H1 (cell line): ENCODE results near the gene MYO1D. TPM values are rescaled to one million over a fixed set of nuclear protein-coding genes. Genes with fewer than 3 reads are reported as not detected.

ENCODE experiments used
- CTCF ChIA-PET: fragments of 300-600 bp; sonication (Branson Sonifier 250); formaldehyde crosslinking; loops from one replicate; lab custom pipeline; 2021; ENCODE audit not compliant: partially characterized antibody; lab: Charles Lee
- POLR2A ChIA-PET: fragments of 300-600 bp; sonication (Branson Sonifier 250); formaldehyde crosslinking; loops from one replicate; lab custom pipeline; 2021; ENCODE audit warnings: inconsistent platforms; ENCODE audit not compliant: partially characterized antibody; lab: Charles Lee
- DNase-seq, 2 experiments: peaks; one replicate each; pipeline versions ENCODE4 v3.0.0 to v3.0.0-alpha.2; 2010 to 2022; ENCODE audit warnings: low spot score in 2 of 2, low read depth in 1 of 2, mixed read lengths in 1 of 2
- FAIRE-seq: peaks from 2 replicates; lab custom pipeline; 2011; peaks lifted over from hg19 to GRCh38; lab: Jason Lieb, UNC
- H2AFZ ChIP-seq: 2 replicates; pipeline ENCODE4 v1.8.1; 2012; ENCODE audit warnings: low read length, inconsistent platforms
- H2AK5ac ChIP-seq: 2 replicates; pipeline ENCODE4 v1.6.1; 2013; ENCODE audit warnings: low read depth, low read length
- H2BK120ac ChIP-seq: replicated peaks from 2 replicates; pipeline ENCODE3; 2013; ENCODE audit warnings: low read depth, low read length, inconsistent platforms
- H2BK12ac ChIP-seq: 2 replicates; pipeline ENCODE4 v1.6.1; 2013; ENCODE audit warnings: low read depth, low read length
- H2BK15ac ChIP-seq: 2 replicates; pipeline ENCODE4 v1.6.1; 2013; ENCODE audit warnings: low read length
- H2BK20ac ChIP-seq: 2 replicates; pipeline ENCODE4 v1.6.1; 2013; ENCODE audit warnings: low read length
- H2BK5ac ChIP-seq: 2 replicates; pipeline ENCODE4 v1.6.1; 2013; ENCODE audit warnings: low read depth, low read length
- H3K14ac ChIP-seq: 2 replicates; pipeline ENCODE4 v1.6.1; 2013; ENCODE audit warnings: inconsistent platforms; ENCODE audit not compliant: insufficient read length
- H3K18ac ChIP-seq: 2 replicates; pipeline ENCODE4 v1.6.1; 2013; ENCODE audit warnings: low read length; ENCODE audit errors: extremely low read depth
- H3K23ac ChIP-seq: 2 replicates; pipeline ENCODE4 v1.6.1; 2013; ENCODE audit warnings: inconsistent platforms; ENCODE audit not compliant: insufficient read length
- H3K23me2 ChIP-seq: 2 replicates; pipeline ENCODE4 v1.6.1; 2013; ENCODE audit warnings: low read depth, low read length
- H3K27ac ChIP-seq: 2 replicates; pipeline ENCODE4 v1.6.1; 2011; ENCODE audit warnings: low read depth, low read length, inconsistent platforms
- H3K27me3 ChIP-seq, 4 experiments: replicated peaks in 1 of 4; 1 replicate in 1 of 4; 2 replicates in 3 of 4; pipeline versions ENCODE4 v1.6.1 to v1.8.1; 2011 to 2013; ENCODE audit warnings: low read length in 3 of 4, mild to moderate bottlenecking in 3 of 4, inconsistent platforms in 2 of 4, mixed read lengths in 2 of 4, moderate library complexity in 1 of 4; ENCODE audit not compliant: control insufficient read depth in 3 of 4, insufficient read depth in 3 of 4; ENCODE audit errors: extremely low read depth in 1 of 4
- H3K36me3 ChIP-seq, 4 experiments: 2 replicates each; pipeline versions ENCODE4 v1.6.1 to v1.8.1; 2011 to 2013; ENCODE audit warnings: mild to moderate bottlenecking in 4 of 4, low read length in 3 of 4, moderate library complexity in 2 of 4, control low read depth in 1 of 4, inconsistent platforms in 1 of 4; ENCODE audit not compliant: insufficient read depth in 4 of 4, control insufficient read depth in 2 of 4
- H3K4ac ChIP-seq: replicated peaks from 2 replicates; pipeline ENCODE3; 2013; ENCODE audit warnings: low read length, low read depth, mixed read lengths, inconsistent platforms; ENCODE audit not compliant: insufficient read length
- H3K4me1 ChIP-seq, 4 experiments: replicated peaks in 1 of 4; 1 replicate in 1 of 4; 2 replicates in 3 of 4; pipeline versions ENCODE4 v1.6.1 to v1.8.1; 2011 to 2013; ENCODE audit warnings: low read length in 3 of 4, inconsistent platforms in 2 of 4, mixed read lengths in 1 of 4; ENCODE audit not compliant: insufficient read depth in 4 of 4, control insufficient read depth in 3 of 4
- H3K4me2 ChIP-seq, 2 experiments: 2 replicates each; pipeline versions ENCODE4 v1.6.1 to v1.8.1; 2011 to 2013; ENCODE audit warnings: low read depth in 2 of 2, low read length in 2 of 2, control low read depth in 1 of 2, inconsistent platforms in 1 of 2, mild to moderate bottlenecking in 1 of 2; ENCODE audit not compliant: insufficient read depth in 1 of 2
- H3K4me3 ChIP-seq, 4 experiments: fragments of 200-600, 300-600 bp in 1 of 4; sonication (generic), shearing (Covaris generic), sonication (Bioruptor Twin) in 1 of 4; 2 replicates each; pipeline versions ENCODE4 v1.5.1 to v1.8.1; 2011 to 2016; ENCODE audit warnings: low read length in 4 of 4, low read depth in 3 of 4, control low read depth in 2 of 4, inconsistent platforms in 2 of 4, mild to moderate bottlenecking in 2 of 4, mixed read lengths in 1 of 4, moderate library complexity in 1 of 4; ENCODE audit not compliant: insufficient read depth in 2 of 4; ENCODE audit errors: extremely low read depth in 1 of 4
- H3K56ac ChIP-seq: replicated peaks from 2 replicates; pipeline ENCODE3; 2013; ENCODE audit warnings: low read depth, mild to moderate bottlenecking, mixed read lengths, low read length, inconsistent platforms; ENCODE audit not compliant: insufficient read length
- H3K79me1 ChIP-seq: 2 replicates; pipeline ENCODE4 v1.6.1; 2013; ENCODE audit warnings: low read depth, low read length, control low read depth
- H3K79me2 ChIP-seq, 2 experiments: 2 replicates each; pipeline versions ENCODE4 v1.6.1 to v1.8.1; 2012 to 2013; ENCODE audit warnings: low read length in 2 of 2, mild to moderate bottlenecking in 2 of 2, inconsistent platforms in 1 of 2; ENCODE audit not compliant: insufficient read depth in 2 of 2, control insufficient read depth in 1 of 2
- H3K9ac ChIP-seq, 4 experiments: replicated peaks in 1 of 4; 1 replicate in 1 of 4; 2 replicates in 3 of 4; pipeline versions ENCODE4 v1.6.1 to v1.8.1; 2011 to 2013; ENCODE audit warnings: low read depth in 3 of 4, low read length in 3 of 4, control low read depth in 2 of 4, mild to moderate bottlenecking in 2 of 4, moderate library complexity in 2 of 4, inconsistent platforms in 1 of 4; ENCODE audit errors: extremely low read depth in 1 of 4
- H3K9me3 ChIP-seq, 2 experiments: 2 replicates each; pipeline versions ENCODE4 v1.6.1 to v1.8.1; 2012 to 2013; ENCODE audit warnings: mild to moderate bottlenecking in 2 of 2, moderate library complexity in 2 of 2, control low read depth in 1 of 2, inconsistent platforms in 1 of 2, low read depth in 1 of 2, low read length in 1 of 2, mixed read lengths in 1 of 2; ENCODE audit not compliant: insufficient read depth in 2 of 2
- H4K20me1 ChIP-seq, 2 experiments: replicated peaks in 1 of 2; 2 replicates each; pipeline versions ENCODE3 to v1.8.1; 2011 to 2013; ENCODE audit warnings: inconsistent platforms in 2 of 2, low read length in 2 of 2, mild to moderate bottlenecking in 1 of 2; ENCODE audit not compliant: insufficient read depth in 2 of 2, control insufficient read depth in 1 of 2
- H4K5ac ChIP-seq: 2 replicates; pipeline ENCODE4 v1.6.1; 2013; ENCODE audit warnings: low read length, low read depth, mixed read lengths, inconsistent platforms; ENCODE audit not compliant: insufficient read length
- H4K8ac ChIP-seq: 2 replicates; pipeline ENCODE4 v1.8.0; 2013; ENCODE audit warnings: mild to moderate bottlenecking, moderate library complexity, low read length, inconsistent platforms; ENCODE audit not compliant: insufficient read depth; ENCODE audit errors: extremely low read depth
- H4K91ac ChIP-seq: replicated peaks from 2 replicates; pipeline ENCODE3; 2013; ENCODE audit warnings: low read length, mixed read lengths, inconsistent platforms; ENCODE audit not compliant: insufficient read length
- ASH2L ChIP-seq: fragments of 200-600, 300-600 bp; sonication (generic); IDR thresholded peaks from one replicate; pipeline ENCODE4 v1.7.1; 2017; ENCODE audit warnings: low read length
- POLR2A ChIP-seq, 2 experiments: IDR thresholded peaks; 1 replicate in 1 of 2; 2 replicates in 1 of 2; pipeline ENCODE4 v1.6.1; 2011; ENCODE audit warnings: low read depth in 2 of 2, low read length in 2 of 2, mild to moderate bottlenecking in 2 of 2; ENCODE audit errors: control extremely low read depth in 1 of 2
- TAF7 ChIP-seq: optimal IDR thresholded peaks from 2 replicates; pipeline ENCODE3; 2011; ENCODE audit warnings: low read depth, mild to moderate bottlenecking, inconsistent platforms, low read length, moderate library complexity, borderline replicate concordance
- WGBS, 2 experiments: shearing (Covaris generic) in 1 of 2; methylation state at CpG; one replicate each; pipeline versions ENCODE4 v1.1.6 to v1.1.7; 2013 to 2015; ENCODE audit warnings: low lambda C conversion rate in 2 of 2, mixed read lengths in 2 of 2, inconsistent platforms in 1 of 2, low coverage in 1 of 2, missing lambda C conversion rate in 1 of 2; ENCODE audit not compliant: insufficient replicate concordance in 2 of 2, insufficient coverage in 1 of 2, insufficient read length in 1 of 2; ENCODE audit errors: extremely low coverage in 1 of 2, missing lambda C conversion rate in 1 of 2; 5-methylcytosine and 5-hydroxymethylcytosine counted together
- polyA plus RNA-seq, 7 experiments: library from polyadenylated mRNA; depleted of rRNA in 3 of 7; stranded (reverse) in 5 of 7; unstranded in 2 of 7; fragments of >200 nt in 5 of 7; fragments of 200-250 nt in 2 of 7; gene quantifications; 1 replicate in 5 of 7; 2 replicates in 1 of 7; 4 replicates in 1 of 7; pipeline versions ENCODE4 v1.2.1 to v1.2.3, GENCODE V29; 2011 to 2013; ENCODE audit warnings: missing spikeins in 2 of 7, mixed read lengths in 2 of 7
- total RNA-seq: library from RNA; stranded (reverse); fragmentation: NEBNext Ultra II Directional; extraction: Animal tissue kit (Norgen Biotek cat#: 25700); gene quantifications from 2 replicates; pipeline ENCODE4 v1.2.1, GENCODE V29; 2021

MYO1D gene
- total and polyA plus RNA-seq, 2 of the 8 experiments (the other 6 are each of a cell fraction or from before 2014, with no cell fraction given), result 6.5 to 25.4 TPM

GRCh38 chr17:32869345-32870026, 7.4 kb downstream of the MYO1D start:
- Histone ChIP-seq H3K18ac (no peak overlapping the region), H2BK120ac (no peak overlapping the region), H3K9ac (no peak overlapping the region), H4K5ac (no peak overlapping the region), H4K91ac (no peak overlapping the region), H2BK20ac (no peak overlapping the region), H3K4ac (no peak overlapping the region), H3K27me3 (no peaks in the 10 kb centered on the region), H2AK5ac (no peak overlapping the region), H3K27ac (no peak overlapping the region), H3K56ac (no peak overlapping the region), H3K14ac (no peak overlapping the region), H2BK12ac (no peak overlapping the region), H3K79me1 (peaks cover 16% of the 10 kb centered on the region; the same call in 1 of the 2 replicates), H3K23ac (no peak overlapping the region), H3K4me1 (no peaks in the 10 kb centered on the region), H3K9me3 (no peaks in the 10 kb centered on the region), H3K79me2 (peaks cover 0 to 43% of the 10 kb centered on the region in 2 experiments; a peak in 3 of 4 replicates), H2AFZ (no peak overlapping the region), H2BK15ac (no peak overlapping the region), H3K23me2 (no peaks in the 10 kb centered on the region), H4K8ac (no peak overlapping the region), H3K4me3 (no peak overlapping the region), H2BK5ac (no peak overlapping the region), H4K20me1 (peaks cover 0 to 6% of the 10 kb centered on the region in 2 experiments), H3K4me2 (no peak overlapping the region), H3K36me3 (no peaks in the 10 kb centered on the region)
- DNase-seq (no peak), FAIRE-seq (no peak)
- 87% methylated on average over 6 of the region's 6 CpGs; no CpG with 5 or more reads in 1 of the 2 experiments for WGBS, 2 experiments
- CTCF ChIA-PET, result interaction anchor here (0.9 to 2.7 kb wide), 6 partner anchors 8 to 87 kb away, joined by 3 to 16 read pairs (median 4); partner anchors contain the start of gene MYO1D
- POLR2A ChIA-PET, result interaction anchor here (1.0 kb wide), 1 partner anchor 11 kb away, joined by 3 read pairs; no protein-coding TSS in a partner anchor
- TF ChIP-seq TAF7 (no peak), POLR2A (IDR thresholded peaks at IDR 0.05; ENCODE audit: control extremely low read depth in 1 of 2, low read depth in 2 of 2, low read length in 2 of 2) (no peak), ASH2L (no peak)
